Measurements from ENCODE around the gene ASB16. TPM values are rescaled to one million over a fixed set of nuclear protein-coding genes. Genes with fewer than 3 reads are reported as not detected.

ASB16 gene
- total RNA-seq, 2 donors from 2014 or later: 2.3 to 3.9 TPM

GRCh38 chr17:44198721-44199552 is 28.4 kb downstream of the ASB16 start:
- peak overlapping the region; percentile 92 for H3K4me3 ChIP-seq
- H3K36me3 ChIP-seq: peaks cover 18% of the 10 kb centered on the region
- H3K9me3 ChIP-seq: no peaks in the 10 kb centered on the region
- H3K27ac ChIP-seq: peak overlapping the region; percentile 93 to 95
- ATAC-seq (ENCODE audit: insufficient number of reproducible peaks, low FRiP score, low read depth) (no peak), DNase-seq (ENCODE audit: low spot score) (no peak)
- H3K4me1 ChIP-seq (ENCODE audit: control insufficient read depth in 1 of 2, low read depth in 2 of 2): peaks cover 12 to 29% of the 10 kb centered on the region in 2 donors
- TF ChIP-seq CTCF (IDR thresholded peaks at IDR 0.05): no peak
- no peaks in the 10 kb centered on the region for H3K27me3 ChIP-seq (replicated peaks; ENCODE audit: insufficient read depth)

GRCh38 chr17:44199553-44200477 is 29.3 kb downstream of the ASB16 start, which contains the start of gene ATXN7L3:
Gene ATXN7L3 (minus strand): TSS chr17:44199884. CDS start chr17:44198070, 1,814 bp downstream.
- Histone ChIP-seq H3K4me1 (ENCODE audit: control insufficient read depth in 1 of 2, low read depth in 2 of 2) (peaks cover 12 to 29% of the 10 kb centered on the region in 2 donors), H3K9me3 (no peaks in the 10 kb centered on the region), H3K36me3 (peaks cover 9% of the 10 kb centered on the region), H3K27ac (peak within 1 kb of the TSS; percentile 93 to 95), H3K27me3 (replicated peaks; ENCODE audit: insufficient read depth) (no peaks in the 10 kb centered on the region), H3K4me3 (peak within 1 kb of the TSS; percentile 92)
- DNase-seq (ENCODE audit: low spot score) (peak; percentile 99), ATAC-seq (ENCODE audit: insufficient number of reproducible peaks, low FRiP score, low read depth) (peak; percentile 80)
- no peak for TF ChIP-seq CTCF (IDR thresholded peaks at IDR 0.05)

- peaks cover 12 to 29% of the 10 kb centered on the region in 2 donors for H3K4me1 ChIP-seq (ENCODE audit: control insufficient read depth in 1 of 2, low read depth in 2 of 2)
- no peak for ATAC-seq (ENCODE audit: insufficient number of reproducible peaks, low FRiP score, low read depth)
- no peaks in the 10 kb centered on the region for H3K9me3 ChIP-seq
- no peak for TF ChIP-seq CTCF (IDR thresholded peaks at IDR 0.05)
- DNase-seq (ENCODE audit: low spot score): no peak
- peak overlapping the region; percentile 85 to 95 for H3K27ac ChIP-seq
- peaks cover 6% of the 10 kb centered on the region for H3K36me3 ChIP-seq
- H3K4me3 ChIP-seq: peak overlapping the region; percentile 92
- no peaks in the 10 kb centered on the region for H3K27me3 ChIP-seq (replicated peaks; ENCODE audit: insufficient read depth)
Observed at GRCh38 chr17:44200478-44201155, 30.1 kb downstream of the ASB16 start.

- peaks cover 8 to 15% of the 10 kb centered on the region in 2 donors for H3K4me1 ChIP-seq (ENCODE audit: control insufficient read depth in 1 of 2, low read depth in 2 of 2)
- DNase-seq (ENCODE audit: low spot score): no peak
- H3K27ac ChIP-seq: no peak overlapping the region
- H3K27me3 ChIP-seq (replicated peaks; ENCODE audit: insufficient read depth): no peaks in the 10 kb centered on the region
- no peak for ATAC-seq (ENCODE audit: insufficient number of reproducible peaks, low FRiP score, low read depth)
- no peak overlapping the region for H3K4me3 ChIP-seq
- peaks cover 8% of the 10 kb centered on the region for H3K36me3 ChIP-seq
- no peak for TF ChIP-seq CTCF (IDR thresholded peaks at IDR 0.05)
- H3K9me3 ChIP-seq: no peaks in the 10 kb centered on the region
Observed at GRCh38 chr17:44202756-44203155, 32.3 kb downstream of the ASB16 start.
